ENCODE data around the gene HOXA6. TPM values are rescaled to one million over a fixed set of nuclear protein-coding genes. Genes with fewer than 3 reads are reported as not detected.

The HOXA6 gene
- total RNA-seq, 4 donors from 2014 or later, result 0.26 to 1.3 TPM; not detected in 2

- Histone ChIP-seq H3K9me3 (no peaks in the 10 kb centered on the region), H3K4me1 (peaks cover 28 to 77% (median 37%) of the 10 kb centered on the region in 3 donors), H3K36me3 (no peaks in the 10 kb centered on the region), H3K4me3 (peak overlapping the region; percentile 70 to 91 (median 78)), H3K27me3 (no peaks in the 10 kb centered on the region), H3K27ac (peak overlapping the region; percentile 96 to 99 (median 99))
- 41 to 48% methylated on average over 2 to 3 of the region's 3 CpGs for WGBS, 2 donors
- TF ChIP-seq CTCF (IDR thresholded peaks at IDR 0.05) (no peak), POLR2A (IDR thresholded peaks at IDR 0.05) (no peak)
- DNase-seq, result no peak
- intact Hi-C loops (cut with DNase I), result no loop called here
These were observed 29.0 kb downstream of the HOXA6 start for GRCh38 chr7:27118580-27118979.

DNA sequence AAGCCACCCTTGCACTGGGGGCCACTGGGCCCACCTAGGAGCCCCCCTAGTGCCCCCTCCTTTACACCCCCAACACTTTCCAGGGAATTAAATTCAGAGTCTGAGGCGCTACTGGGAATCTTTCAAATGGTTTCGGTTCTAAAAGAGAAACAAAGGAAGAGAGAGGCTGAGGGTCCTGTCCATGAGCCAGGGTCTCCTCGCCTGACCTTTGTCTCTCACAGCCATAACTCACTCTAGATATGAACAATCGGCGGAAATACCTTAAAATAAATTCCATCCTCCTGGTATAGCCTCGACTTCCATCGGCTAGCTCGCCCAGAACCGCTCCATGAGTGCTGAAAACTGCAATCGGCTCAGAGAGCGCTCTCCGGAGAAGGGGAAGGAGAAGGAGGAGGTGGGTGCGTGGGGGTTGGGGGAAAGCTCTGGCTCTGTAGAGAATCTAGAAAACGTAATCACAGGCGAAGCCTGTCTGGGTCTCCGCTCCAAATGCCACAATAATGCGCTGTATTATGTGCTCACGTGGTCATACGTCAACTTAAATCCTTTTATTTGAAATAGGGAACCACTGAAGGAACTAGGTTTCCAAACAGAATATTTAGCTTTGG, 29.6 kb downstream of the HOXA6 start:
- DNase-seq, result no peak
- Histone ChIP-seq H3K4me1 (peaks cover 28 to 74% (median 34%) of the 10 kb centered on the region in 3 donors), H3K27ac (peak overlapping the region; percentile 96 to 99 (median 99)), H3K4me3 (peak overlapping the region; percentile 70 to 91 (median 78)), H3K27me3 (no peaks in the 10 kb centered on the region), H3K9me3 (no peaks in the 10 kb centered on the region), H3K36me3 (no peaks in the 10 kb centered on the region)
- intact Hi-C loops (cut with DNase I), result no loop called here
- no peak for TF ChIP-seq CTCF (IDR thresholded peaks at IDR 0.05)
- TF ChIP-seq POLR2A (IDR thresholded peaks at IDR 0.05), result peak in 1 of 4 donors; percentile 23
- WGBS, 2 donors, result 19 to 42% methylated on average over 13 to 19 of the region's 19 CpGs

DNA sequence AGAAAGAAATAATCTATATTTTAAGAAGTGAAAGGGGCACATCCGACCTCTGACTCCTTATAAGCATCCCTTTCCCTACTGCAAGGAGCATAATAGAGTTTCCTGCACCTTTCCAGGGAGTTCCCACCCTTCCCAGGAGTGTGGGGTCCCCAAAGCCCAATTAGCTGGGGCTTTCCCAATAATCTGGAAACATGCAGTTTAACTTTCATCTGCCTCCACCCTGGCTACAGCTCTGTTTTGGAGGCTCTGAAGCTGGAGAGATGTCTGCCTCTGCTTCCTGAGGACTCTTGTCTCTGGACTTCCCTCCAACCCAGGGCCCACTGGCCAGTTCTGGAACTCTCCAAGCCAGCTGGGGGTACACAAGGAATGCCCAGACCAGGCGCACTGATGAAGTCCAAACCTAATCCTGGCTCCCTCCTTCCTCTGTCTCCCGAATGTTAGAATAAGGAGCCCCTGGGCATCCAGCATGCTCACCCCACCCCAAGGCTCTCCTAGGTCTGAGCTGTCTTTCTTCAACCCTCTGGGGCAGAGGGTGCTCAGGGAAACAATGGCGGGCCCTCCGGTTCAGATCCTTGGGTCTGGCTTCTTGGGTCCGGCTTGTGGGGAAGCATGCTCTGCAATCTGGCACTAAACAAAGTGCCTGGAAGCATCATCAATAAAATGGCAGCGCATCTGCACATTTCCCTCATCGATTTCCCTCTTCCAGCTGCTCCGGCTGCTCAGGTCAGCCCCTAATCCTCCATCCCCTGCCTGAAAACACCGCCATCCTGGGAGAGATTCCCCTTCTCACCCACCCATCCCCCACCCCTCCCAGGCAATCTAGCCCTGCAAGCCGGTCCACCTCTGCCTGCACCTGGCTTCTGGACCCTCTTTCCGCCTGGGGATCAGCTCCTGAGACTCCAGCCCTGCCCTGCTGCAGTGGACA, 30.4 kb downstream of the HOXA6 start:
- peak overlapping the region; percentile 70 to 91 (median 78) for H3K4me3 ChIP-seq
- no peak for DNase-seq
- intact Hi-C loops (cut with DNase I), result no loop called here

DNA sequence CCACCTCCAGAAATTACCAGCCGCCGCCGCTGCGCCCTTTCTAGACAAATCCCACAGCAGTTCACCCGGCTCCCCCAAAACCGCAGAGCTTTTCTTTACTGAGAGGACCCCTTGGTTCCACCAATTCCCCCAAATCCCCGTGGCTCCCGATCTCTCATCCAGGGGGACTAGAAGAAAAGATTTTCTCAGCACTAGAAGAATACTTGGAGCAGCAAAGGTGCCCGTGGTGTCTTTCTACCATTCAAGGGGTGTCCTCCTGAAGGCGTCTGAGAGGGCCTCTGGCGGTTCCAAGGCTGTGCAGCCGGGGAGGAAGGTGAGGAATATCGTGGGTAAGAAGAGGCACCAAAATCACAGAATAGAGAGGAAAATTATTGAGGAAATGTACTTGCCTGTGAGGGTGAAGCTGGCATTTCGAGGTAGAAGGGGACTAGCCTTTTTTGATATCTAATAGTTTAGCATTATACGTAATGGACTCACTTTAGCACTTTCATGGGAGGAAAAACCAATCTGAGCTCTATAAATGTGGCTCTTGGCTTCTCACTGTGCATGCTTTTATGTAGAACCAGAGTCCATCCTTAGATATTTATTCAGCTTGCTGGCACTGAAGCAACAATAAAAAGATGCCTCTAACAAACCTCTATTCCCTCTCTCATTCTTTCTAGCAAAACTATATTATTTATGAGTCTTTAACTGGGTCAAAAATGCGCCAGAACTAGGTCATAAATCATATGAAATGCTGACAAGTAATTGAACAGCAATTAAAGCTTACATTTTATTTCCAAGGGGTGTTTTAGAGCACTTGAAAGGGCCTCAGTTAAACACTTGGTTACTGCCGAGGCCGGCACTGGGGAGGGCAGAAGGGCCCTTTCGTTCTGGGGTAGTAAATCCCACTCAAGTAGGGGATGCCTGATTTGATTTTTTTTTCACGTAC, 31.3 kb downstream of the HOXA6 start:
- no peaks in the 10 kb centered on the region for H3K36me3 ChIP-seq
- TF ChIP-seq CTCF (IDR thresholded peaks at IDR 0.05) (no peak), POLR2A (IDR thresholded peaks at IDR 0.05) (no peak)
- no peaks in the 10 kb centered on the region for H3K27me3 ChIP-seq
- peaks cover 28 to 74% (median 43%) of the 10 kb centered on the region in 3 donors for H3K4me1 ChIP-seq
- no peak for DNase-seq
- WGBS, 2 donors, result 22 to 24% methylated on average over 20 of the region's 20 CpGs
- no peaks in the 10 kb centered on the region for H3K9me3 ChIP-seq
- intact Hi-C loops (cut with DNase I), result no loop called here
- H3K27ac ChIP-seq, result peak overlapping the region; percentile 96 to 99 (median 99)
- peak overlapping the region; percentile 70 to 91 (median 78) for H3K4me3 ChIP-seq

More for the DNA sequence above, 30.4 kb downstream of the HOXA6 start:
- Histone ChIP-seq H3K27ac (peak overlapping the region; percentile 96 to 99 (median 99)), H3K27me3 (no peaks in the 10 kb centered on the region), H3K4me1 (peaks cover 28 to 74% (median 36%) of the 10 kb centered on the region in 3 donors), H3K9me3 (no peaks in the 10 kb centered on the region), H3K36me3 (no peaks in the 10 kb centered on the region)
- TF ChIP-seq POLR2A (IDR thresholded peaks at IDR 0.05), result no peak
- TF ChIP-seq CTCF (IDR thresholded peaks at IDR 0.05), result no peak
- 4 to 22% methylated on average over 9 to 10 of the region's 12 CpGs for WGBS, 2 donors

Measured in esophagus squamous epithelium (tissue), 5 donors.